ENCODE data around the gene PBX4. TPM values are rescaled to one million over a fixed set of nuclear protein-coding genes. Genes with fewer than 3 reads are reported as not detected.

The PBX4 gene
- total and polyA plus RNA-seq, 10 donors = 4.4 to 17.8 (median 9.7) TPM

GRCh38 chr19:19570571-19570970 lies 47.9 kb downstream of the PBX4 start:
- H3K27ac ChIP-seq = no peak overlapping the region
- peaks cover 0 to 25% (median 0%) of the 10 kb centered on the region in 6 donors for H3K36me3 ChIP-seq
- intact Hi-C loops (cut with DNase I; ENCODE audit: low total_unique reads) = no loop called here
- no peaks in the 10 kb centered on the region for H3K27me3 ChIP-seq (replicated peaks in 1 of 7)
- 84 to 90% (median 86%) methylated on average over 10 of the region's 10 CpGs for WGBS, 5 donors
- TF ChIP-seq CTCF (IDR thresholded peaks at IDR 0.05 in 8 of 11, conservative IDR thresholded peaks at IDR 0.05 in 3 of 11) (no peak), POLR2AphosphoS5 (IDR thresholded peaks at IDR 0.05) (no peak), POLR2A (IDR thresholded peaks at IDR 0.05) (no peak)
- H3K4me1 ChIP-seq = no peaks in the 10 kb centered on the region
- DNase-seq = no peak
- no peaks in the 10 kb centered on the region for H3K9me3 ChIP-seq
- no peak overlapping the region for H3K4me3 ChIP-seq

- intact Hi-C loops (cut with DNase I; ENCODE audit: low total_unique reads) = no loop called here
- Histone ChIP-seq H3K27ac (no peak overlapping the region), H3K9me3 (no peaks in the 10 kb centered on the region), H3K27me3 (replicated peaks in 1 of 7) (no peaks in the 10 kb centered on the region), H3K4me3 (no peak overlapping the region), H3K4me1 (no peaks in the 10 kb centered on the region), H3K36me3 (peaks cover 0 to 36% (median 0%) of the 10 kb centered on the region in 6 donors)
- no peak for DNase-seq
- WGBS, 5 donors = 90 to 94% (median 91%) methylated on average over 24 to 25 of the region's 25 CpGs
- TF ChIP-seq CTCF (IDR thresholded peaks at IDR 0.05 in 8 of 11, conservative IDR thresholded peaks at IDR 0.05 in 3 of 11) (no peak), POLR2A (IDR thresholded peaks at IDR 0.05) (no peak), POLR2AphosphoS5 (IDR thresholded peaks at IDR 0.05) (no peak)
These were observed 49.4 kb downstream of the PBX4 start for GRCh38 chr19:19568802-19569756.

- H3K36me3 ChIP-seq = peaks cover 0 to 36% (median 0%) of the 10 kb centered on the region in 6 donors
- 64 to 91% (median 79%) methylated on average over 1 to 3 of the region's 3 CpGs for WGBS, 5 donors
- no peak for DNase-seq
- no peak overlapping the region for H3K27ac ChIP-seq
- no peaks in the 10 kb centered on the region for H3K4me1 ChIP-seq
- TF ChIP-seq POLR2AphosphoS5 (IDR thresholded peaks at IDR 0.05) = no peak
- no peak for TF ChIP-seq CTCF (IDR thresholded peaks at IDR 0.05 in 8 of 11, conservative IDR thresholded peaks at IDR 0.05 in 3 of 11)
- no peak for TF ChIP-seq POLR2A (IDR thresholded peaks at IDR 0.05)
- H3K27me3 ChIP-seq (replicated peaks in 1 of 7) = no peaks in the 10 kb centered on the region
- no peaks in the 10 kb centered on the region for H3K9me3 ChIP-seq
- H3K4me3 ChIP-seq = no peak overlapping the region
- intact Hi-C loops (cut with DNase I; ENCODE audit: low total_unique reads) = no loop called here
These were observed 51.1 kb downstream of the PBX4 start for GRCh38 chr19:19567391-19567790.

GRCh38 chr19:19566306-19566705 lies 52.2 kb downstream of the PBX4 start:
- Histone ChIP-seq H3K36me3 (peaks cover 0 to 36% (median 0%) of the 10 kb centered on the region in 6 donors), H3K4me3 (no peak overlapping the region), H3K27ac (no peak overlapping the region), H3K4me1 (no peaks in the 10 kb centered on the region), H3K27me3 (replicated peaks in 1 of 7) (no peaks in the 10 kb centered on the region), H3K9me3 (no peaks in the 10 kb centered on the region)
- WGBS, 5 donors = 77 to 94% (median 83%) methylated on average over 7 of the region's 7 CpGs
- TF ChIP-seq POLR2AphosphoS5 (IDR thresholded peaks at IDR 0.05) (no peak), CTCF (IDR thresholded peaks at IDR 0.05 in 8 of 11, conservative IDR thresholded peaks at IDR 0.05 in 3 of 11) (no peak), POLR2A (IDR thresholded peaks at IDR 0.05) (no peak)
- DNase-seq = no peak
- intact Hi-C loops (cut with DNase I; ENCODE audit: low total_unique reads) = no loop called here
